M059J (cell line): ENCODE results near the gene EPRS1. TPM values are rescaled to one million over a fixed set of nuclear protein-coding genes. Genes with fewer than 3 reads are reported as not detected.
"Not testable (repeated sequence)": the region's sequence is repeated elsewhere in the genome, so short reads cannot be mapped to it uniquely, and the experiment has no call there.

Experiments used
- DNase-seq: peaks from one replicate; pipeline ENCODE4 v3.0.0-alpha.2; 2012; ENCODE audit warnings: low read depth
- total RNA-seq: library from RNA; depleted of rRNA; stranded (reverse); fragments of >200 nt; shearing (Covaris generic); gene quantifications from 2 replicates; pipeline ENCODE4 v1.2.3, GENCODE V29; 2014; rRNA removed

EPRS1 gene
- total RNA-seq, 1 experiment from 2014 or later = 80.8 TPM

GRCh38 chr1:220038640-220039039 lies 7.7 kb downstream of the EPRS1 start:
- no peak for DNase-seq

DNA sequence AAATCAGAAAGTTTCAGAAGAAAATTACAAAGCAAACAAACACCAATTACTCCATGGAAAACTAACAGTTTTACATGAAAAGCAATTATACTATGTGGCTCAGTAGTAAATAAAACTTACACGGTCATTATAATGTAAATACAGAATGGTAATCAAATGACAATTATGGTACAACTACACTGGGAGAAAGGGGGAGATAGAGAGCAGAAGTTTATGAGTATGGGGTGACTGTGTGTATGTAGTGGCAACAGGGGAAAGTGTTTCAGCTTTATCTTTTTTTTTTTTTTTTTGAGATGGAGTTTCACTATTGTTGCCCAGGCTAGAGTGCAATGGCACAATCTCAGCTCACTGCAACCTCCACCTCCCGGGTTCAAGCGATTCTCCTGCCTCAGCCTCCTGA lies 8.5 kb downstream of the EPRS1 start:
- DNase-seq = not testable (repeated sequence)

DNA sequence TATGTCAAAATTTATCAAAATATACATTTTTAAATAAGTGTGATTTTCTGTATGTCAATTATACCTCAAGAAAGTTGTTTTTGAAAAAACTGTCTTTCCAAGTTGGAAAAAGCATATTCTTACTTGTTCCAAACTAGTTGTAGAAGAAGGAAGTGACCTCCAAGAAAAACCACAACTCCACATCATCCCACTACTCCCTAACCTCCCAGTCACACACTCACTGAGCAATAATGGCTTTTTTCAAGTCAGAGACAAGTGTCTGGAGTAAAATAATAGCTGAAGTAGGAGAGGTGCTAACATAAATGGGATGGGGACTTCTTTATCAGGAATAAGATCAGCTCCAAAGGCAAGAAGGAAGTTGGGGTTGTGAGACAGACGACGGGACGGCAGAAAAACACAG lies 13.4 kb downstream of the EPRS1 start:
- DNase-seq = no peak

GRCh38 chr1:220031287-220031686 lies 15.0 kb downstream of the EPRS1 start:
- DNase-seq = no peak

- no peak for DNase-seq
Measured at GRCh38 chr1:220028346-220028895, 17.9 kb downstream of the EPRS1 start.

DNA sequence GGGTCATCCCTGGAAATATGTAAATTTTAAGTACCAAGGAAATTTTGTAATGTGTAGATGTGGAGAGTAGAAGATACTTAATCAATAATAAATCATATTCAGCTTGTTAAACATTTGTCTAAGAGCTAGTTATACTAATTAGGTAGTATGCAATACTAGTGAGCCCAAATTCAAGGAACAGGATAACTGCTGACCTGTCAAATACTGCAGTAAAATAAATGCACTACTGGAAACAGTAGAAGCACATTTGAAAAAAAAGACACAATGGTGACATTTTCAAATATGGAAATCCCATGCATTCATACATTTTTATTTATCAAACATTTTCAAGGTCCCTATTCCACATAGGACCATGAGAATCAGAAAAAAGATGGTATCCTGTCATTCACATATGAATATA lies 27.2 kb downstream of the EPRS1 start:
- DNase-seq = no peak

DNA sequence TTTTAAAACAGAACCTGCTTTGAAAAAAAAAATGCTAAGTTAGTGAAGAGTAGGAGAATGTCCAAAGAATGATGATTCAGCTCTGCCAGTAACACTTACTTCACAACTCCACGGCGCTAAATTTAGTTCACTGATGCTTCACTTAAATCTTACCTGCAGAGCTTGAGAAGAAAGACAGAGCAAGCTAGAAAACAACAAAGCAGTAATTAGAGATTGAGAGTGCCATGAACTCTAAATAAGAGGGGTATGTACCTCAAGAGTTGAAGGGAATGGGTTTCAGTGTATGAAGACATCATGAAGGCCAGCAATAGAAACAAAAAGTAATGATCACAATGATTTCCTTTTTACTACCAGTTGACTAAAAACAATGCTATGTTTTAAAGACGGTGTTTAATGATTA lies 32.8 kb downstream of the EPRS1 start:
- peak; percentile 5 for DNase-seq

DNA sequence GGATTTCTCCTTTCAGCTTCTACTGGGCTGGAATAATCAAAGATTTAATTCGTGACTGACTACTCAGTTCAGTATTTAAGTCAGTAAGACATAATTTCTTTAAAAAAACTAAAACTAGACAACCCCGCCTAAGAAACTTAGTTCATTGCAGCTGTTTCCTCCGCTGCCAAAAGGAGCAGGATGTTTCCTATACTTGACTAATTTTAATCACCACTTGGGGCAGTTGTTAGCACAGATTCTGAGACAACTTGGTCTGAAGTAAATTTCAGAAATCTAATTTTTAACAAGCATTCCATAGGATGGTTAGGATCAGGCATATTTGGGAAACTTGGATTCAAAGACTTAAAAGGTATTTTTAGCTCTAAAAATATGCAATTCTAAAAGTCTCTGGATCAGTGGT lies 34.0 kb downstream of the EPRS1 start:
- DNase-seq = no peak

GRCh38 chr1:220011620-220012019 lies 34.7 kb downstream of the EPRS1 start:
- DNase-seq = no peak

DNA sequence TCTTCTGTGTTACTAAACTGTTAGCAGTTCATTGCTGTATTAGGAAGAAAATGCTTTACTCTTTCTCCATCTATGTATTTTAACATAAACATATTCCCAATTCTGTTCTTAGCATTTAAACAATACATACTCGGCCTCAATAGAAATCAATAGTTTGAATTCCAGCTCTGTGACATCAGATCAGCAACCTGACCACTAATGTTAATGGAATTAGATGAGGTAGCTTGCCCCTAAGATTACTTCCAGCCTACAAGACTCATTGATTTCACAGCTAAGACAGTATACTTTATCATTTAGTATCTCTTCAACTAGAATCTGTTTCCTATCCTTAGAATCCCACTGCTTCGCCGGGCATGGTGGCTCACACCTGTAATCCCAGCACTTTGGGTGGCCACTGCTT lies 38.9 kb downstream of the EPRS1 start:
- no peak for DNase-seq

DNA sequence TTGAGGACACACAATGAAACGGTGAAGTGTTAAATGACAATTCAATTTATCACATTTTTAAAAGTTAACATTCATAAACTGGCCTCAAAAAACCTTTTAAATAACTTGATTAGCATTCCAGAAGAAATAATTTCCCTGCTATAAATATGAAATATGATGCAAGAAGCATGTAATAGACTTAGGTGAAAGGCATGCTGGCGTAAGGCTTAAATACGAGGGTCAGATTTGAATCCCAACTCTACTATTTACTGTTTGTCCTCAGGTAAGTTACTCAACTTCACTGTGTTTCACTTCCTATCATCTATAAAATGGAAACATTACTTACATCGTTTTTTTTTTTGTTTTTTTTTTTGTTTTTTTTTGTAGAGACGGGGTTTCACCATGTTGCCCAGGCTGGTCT lies 40.8 kb downstream of the EPRS1 start:
- DNase-seq = no peak

GRCh38 chr1:220003610-220004299 lies 42.5 kb downstream of the EPRS1 start:
- DNase-seq = no peak

- no peak for DNase-seq
Measured at GRCh38 chr1:220003015-220003414, 43.3 kb downstream of the EPRS1 start.

GRCh38 chr1:220001095-220001501 lies 45.2 kb downstream of the EPRS1 start:
- DNase-seq = peak; percentile 20

DNA sequence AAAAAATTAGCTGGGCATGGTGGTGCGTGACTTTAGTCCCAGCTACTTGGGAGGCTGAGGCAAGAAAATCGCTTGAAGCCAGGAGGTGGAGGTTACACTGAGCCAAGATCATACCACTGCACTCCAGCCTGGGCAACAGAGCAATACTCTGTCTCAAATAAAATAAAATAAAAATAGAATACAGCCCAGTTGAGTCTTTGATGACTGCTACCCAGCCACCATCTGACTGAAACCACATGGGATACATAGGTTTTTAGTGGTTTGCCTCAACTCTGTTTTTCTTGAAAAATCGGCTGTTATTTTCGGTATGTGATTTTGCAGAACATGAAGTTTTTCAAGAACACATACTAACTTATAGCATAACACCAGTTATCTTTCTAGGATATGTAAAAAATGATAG lies 46.5 kb downstream of the EPRS1 start:
- DNase-seq = no peak

Other genes starting within 250 kb of the EPRS1 start
- gene SLC30A10, start 117.9 kb downstream of the EPRS1 start, total RNA-seq = not detected in 2 replicates
- gene BPNT1, start 43.3 kb upstream of the EPRS1 start, total RNA-seq = 27.5 and 29.5 TPM in 2 replicates
- 56.0 and 88.5 TPM in 2 replicates for gene IARS2, start 47.6 kb upstream of the EPRS1 start, total RNA-seq
- gene RAB3GAP2, start 225.9 kb upstream of the EPRS1 start, total RNA-seq = 19.4 and 19.9 TPM in 2 replicates